Stimulated activated CD4-positive, alpha-beta T cell treated with anti-CD3 and anti-CD28 coated beads, Interleukin-2, amount 100 ng/mL, for 48 hours (primary cell): Measurements from ENCODE around the gene ZNF394.

Experiments used
- DNase-seq, 2 donors: peaks; one replicate each; pipeline ENCODE4 v3.0.0-alpha.2; 2020

ZNF394 gene

DNA sequence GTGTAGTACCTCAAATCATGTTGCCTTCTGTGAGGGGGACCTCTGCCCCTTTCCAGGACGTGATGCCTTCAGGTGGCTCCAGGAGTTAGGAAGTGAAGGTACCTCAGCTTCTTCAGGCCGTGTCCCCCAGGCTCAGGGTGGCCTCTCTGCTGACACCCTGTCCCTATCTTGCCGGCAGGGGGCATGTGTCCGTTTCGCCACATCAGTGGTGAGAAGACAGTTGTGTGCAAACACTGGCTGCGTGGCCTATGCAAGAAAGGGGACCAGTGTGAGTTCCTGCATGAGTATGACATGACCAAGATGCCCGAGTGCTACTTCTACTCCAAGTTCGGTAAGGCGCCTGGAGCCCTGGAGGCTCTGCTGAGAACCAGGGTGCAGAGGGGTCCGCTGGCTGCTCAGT lies 52.1 kb downstream of the ZNF394 start:
- no peak for DNase-seq

DNA sequence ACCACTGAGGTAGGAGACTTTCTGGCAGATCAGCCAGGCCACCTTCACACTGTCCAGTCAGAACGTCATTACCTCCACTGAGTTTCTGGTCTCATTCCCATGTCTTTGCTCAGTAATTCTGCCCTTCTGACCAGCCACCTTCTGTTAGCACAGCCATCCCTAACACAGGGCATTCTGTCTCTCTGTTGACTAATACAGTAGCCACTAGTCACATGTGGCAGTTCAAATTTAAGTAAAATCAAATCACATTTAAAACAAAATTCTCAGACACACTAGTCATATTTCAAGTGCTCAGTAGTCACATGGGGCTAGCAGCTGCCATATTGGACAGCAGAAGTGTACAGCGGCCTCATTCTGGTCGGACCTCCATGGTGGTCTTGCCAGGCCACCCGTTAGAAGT lies 54.0 kb downstream of the ZNF394 start:
- DNase-seq, result no peak
